Lower lobe of right lung (tissue), 2 donors: ENCODE measurements around the gene ABCC6. TPM values are rescaled to one million over a fixed set of nuclear protein-coding genes. Genes with fewer than 3 reads are reported as not detected.

Experiments
- ATAC-seq, 2 donors: fragments of 200-7000 bp; cut with Tn5 transposase; one replicate each; pipeline ENCODE4 v1.9.1; 2020 to 2022; ENCODE audit warnings: mild to moderate bottlenecking in 2 of 2, moderate library complexity in 2 of 2
- DNase-seq: peaks from one replicate; pipeline ENCODE4 v3.0.0-alpha.2; 2020
- H3K27ac ChIP-seq: fragments of 200-600 bp; one replicate; pipeline ENCODE4 v1.8.0; 2022
- H3K27me3 ChIP-seq: fragments of 200-600 bp; one replicate; pipeline ENCODE4 v1.8.0; 2022; ENCODE audit warnings: low read depth
- H3K36me3 ChIP-seq: fragments of 200-600 bp; one replicate; pipeline ENCODE4 v1.8.0; 2022; ENCODE audit warnings: mild to moderate bottlenecking
- H3K4me1 ChIP-seq: fragments of 200-600 bp; one replicate; pipeline ENCODE4 v1.8.0; 2022
- H3K4me3 ChIP-seq: fragments of 200-600 bp; one replicate; pipeline ENCODE4 v1.8.0; 2022; ENCODE audit warnings: mild to moderate bottlenecking
- H3K9me3 ChIP-seq: fragments of 200-600 bp; one replicate; pipeline ENCODE4 v1.8.0; 2022
- intact Hi-C: fragments of 100-400 bp; cut with DNase I; formaldehyde crosslinking; loops from one replicate; pipeline ENCODE4 v1.11.0; 2022
- total RNA-seq: library from RNA; stranded (reverse); fragmentation: NEBNext Ultra II Directional; extraction: Animal tissue kit (Norgen Biotek cat#: 25700); gene quantifications from one replicate; pipeline ENCODE4 v1.2.1, GENCODE V29; 2021
- TF ChIP-seq, protein P1 (sequence below): fragments of 200-600 bp; IDR thresholded peaks from one replicate; pipeline ENCODE4 v1.8.0; 2022; ENCODE audit warnings: antibody characterized with exemption, mild to moderate bottlenecking
- donor health status: DM: no; HTN: yes; CAD: no; lungs with severe emphysema.

ABCC6 gene
- total RNA-seq, 1 donor from 2014 or later = 40.5 TPM

GRCh38 chr16:16113076-16113475 lies 110.2 kb downstream of the ABCC6 start:
- intact Hi-C loops = no loop called here
- Histone ChIP-seq H3K36me3 (peaks cover 97% of the 10 kb centered on the region), H3K27me3 (no peaks in the 10 kb centered on the region), H3K4me3 (no peak overlapping the region), H3K4me1 (no peaks in the 10 kb centered on the region), H3K9me3 (no peaks in the 10 kb centered on the region), H3K27ac (no peak overlapping the region)
- ATAC-seq (no peak), DNase-seq (no peak)
- TF ChIP-seq, protein P1, sequence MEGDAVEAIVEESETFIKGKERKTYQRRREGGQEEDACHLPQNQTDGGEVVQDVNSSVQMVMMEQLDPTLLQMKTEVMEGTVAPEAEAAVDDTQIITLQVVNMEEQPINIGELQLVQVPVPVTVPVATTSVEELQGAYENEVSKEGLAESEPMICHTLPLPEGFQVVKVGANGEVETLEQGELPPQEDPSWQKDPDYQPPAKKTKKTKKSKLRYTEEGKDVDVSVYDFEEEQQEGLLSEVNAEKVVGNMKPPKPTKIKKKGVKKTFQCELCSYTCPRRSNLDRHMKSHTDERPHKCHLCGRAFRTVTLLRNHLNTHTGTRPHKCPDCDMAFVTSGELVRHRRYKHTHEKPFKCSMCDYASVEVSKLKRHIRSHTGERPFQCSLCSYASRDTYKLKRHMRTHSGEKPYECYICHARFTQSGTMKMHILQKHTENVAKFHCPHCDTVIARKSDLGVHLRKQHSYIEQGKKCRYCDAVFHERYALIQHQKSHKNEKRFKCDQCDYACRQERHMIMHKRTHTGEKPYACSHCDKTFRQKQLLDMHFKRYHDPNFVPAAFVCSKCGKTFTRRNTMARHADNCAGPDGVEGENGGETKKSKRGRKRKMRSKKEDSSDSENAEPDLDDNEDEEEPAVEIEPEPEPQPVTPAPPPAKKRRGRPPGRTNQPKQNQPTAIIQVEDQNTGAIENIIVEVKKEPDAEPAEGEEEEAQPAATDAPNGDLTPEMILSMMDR = no peak

- TF ChIP-seq, protein P1 = no peak
- H3K9me3 ChIP-seq = no peaks in the 10 kb centered on the region
- H3K36me3 ChIP-seq = peaks cover 97% of the 10 kb centered on the region
- no peaks in the 10 kb centered on the region for H3K4me1 ChIP-seq
- intact Hi-C loops = no loop called here
- DNase-seq = no peak
- no peak for ATAC-seq
- H3K27me3 ChIP-seq = no peaks in the 10 kb centered on the region
- H3K4me3 ChIP-seq = no peak overlapping the region
- H3K27ac ChIP-seq = no peak overlapping the region
Measured at GRCh38 chr16:16112450-16113053, 110.7 kb downstream of the ABCC6 start.

DNA sequence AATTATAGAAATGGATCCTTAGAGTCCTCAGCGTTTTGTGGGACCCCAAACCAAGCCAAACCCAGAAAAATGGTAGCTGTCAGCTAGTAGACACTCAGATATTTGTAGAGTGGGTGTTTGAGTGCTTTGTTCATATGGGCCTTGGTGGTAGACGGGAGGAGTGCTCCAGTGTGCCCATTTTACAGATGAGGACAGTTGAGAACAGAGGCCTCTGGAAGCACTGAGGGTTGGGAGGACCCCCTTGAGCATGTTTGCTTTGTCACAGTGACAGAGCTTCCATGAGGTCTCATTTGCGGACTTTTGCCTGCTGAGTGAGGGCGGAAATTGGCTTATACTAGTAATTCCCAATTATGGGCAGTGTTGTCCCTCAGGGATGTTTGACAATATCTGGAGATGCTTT lies 111.7 kb downstream of the ABCC6 start:
- no peak overlapping the region for H3K27ac ChIP-seq
- TF ChIP-seq, protein P1 = no peak
- ATAC-seq (no peak), DNase-seq (no peak)
- H3K27me3 ChIP-seq = no peaks in the 10 kb centered on the region
- H3K36me3 ChIP-seq = peaks cover 97% of the 10 kb centered on the region
- no peak overlapping the region for H3K4me3 ChIP-seq
- no peaks in the 10 kb centered on the region for H3K9me3 ChIP-seq
- H3K4me1 ChIP-seq = no peaks in the 10 kb centered on the region
- intact Hi-C loops = no loop called here

- Histone ChIP-seq H3K4me3 (no peak overlapping the region), H3K27ac (no peak overlapping the region), H3K9me3 (no peaks in the 10 kb centered on the region), H3K36me3 (peaks cover 92% of the 10 kb centered on the region), H3K27me3 (no peaks in the 10 kb centered on the region), H3K4me1 (no peaks in the 10 kb centered on the region)
- TF ChIP-seq, protein P1 = no peak
- no peak for DNase-seq
- no peak for ATAC-seq
- intact Hi-C loops = no loop called here
Measured at GRCh38 chr16:16110111-16110490, 113.2 kb downstream of the ABCC6 start.

DNA sequence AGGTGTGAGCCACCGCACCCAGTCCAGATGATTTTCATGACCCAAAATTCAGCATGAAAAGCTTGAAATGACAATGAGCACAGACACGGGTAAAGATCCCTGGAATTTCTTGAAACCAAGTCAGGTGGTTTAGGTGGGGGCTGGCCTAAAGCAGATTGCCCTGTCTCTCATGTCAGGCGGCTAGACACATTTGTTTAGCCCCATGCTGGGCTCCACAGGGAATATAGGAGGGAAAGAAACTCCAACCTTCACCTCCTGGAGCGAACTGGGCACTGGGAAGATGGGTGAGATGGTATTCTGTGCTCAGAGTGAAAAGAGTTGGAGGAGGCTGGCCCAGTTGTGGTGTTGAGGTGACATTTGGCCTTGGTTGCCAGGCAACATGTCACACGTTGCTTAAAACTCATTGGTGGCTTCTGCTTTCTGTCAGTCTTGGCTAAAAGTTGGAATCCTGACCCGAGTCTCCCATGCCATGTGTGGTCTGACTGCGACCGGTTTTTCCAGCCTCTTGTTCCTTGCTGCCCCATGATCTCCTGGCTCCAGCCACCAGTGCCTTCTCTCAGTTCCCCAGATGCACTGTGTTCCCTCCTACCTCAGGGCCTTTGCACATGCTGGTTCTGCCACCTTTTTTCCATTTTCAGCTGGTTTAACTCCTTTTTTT lies 113.7 kb downstream of the ABCC6 start:
- Histone ChIP-seq H3K27me3 (no peaks in the 10 kb centered on the region), H3K9me3 (no peaks in the 10 kb centered on the region), H3K4me3 (no peak overlapping the region), H3K27ac (no peak overlapping the region), H3K36me3 (peaks cover 87% of the 10 kb centered on the region), H3K4me1 (no peaks in the 10 kb centered on the region)
- no peak for DNase-seq
- ATAC-seq = no peak
- TF ChIP-seq, protein P1 = no peak
- intact Hi-C loops = no loop called here
